Gastrocnemius medialis (tissue), 4 donors: ENCODE data around the gene TMEM214.

ENCODE experiments used
- POLR2A ChIP-seq, 2 donors: fragments of 450-650 bp; IDR thresholded peaks; one replicate each; pipeline ENCODE4 v1.6.1; 2017; ENCODE audit warnings: antibody characterized with exemption in 2 of 2, mild to moderate bottlenecking in 2 of 2, moderate library complexity in 2 of 2
- TF ChIP-seq, protein P1 (sequence below), 5 experiments: fragments of 450-650 bp in 3 of 5; fragments of 200-600 bp in 2 of 5; sonication (generic) in 2 of 5; IDR thresholded peaks in 4 of 5; conservative IDR thresholded peaks in 1 of 5; 1 replicate in 4 of 5; 2 replicates in 1 of 5; pipeline ENCODE4 v1.5.1; 2016 to 2019; ENCODE audit warnings: antibody characterized with exemption in 5 of 5, mild to moderate bottlenecking in 3 of 5, moderate library complexity in 3 of 5

GRCh38 chr2:27073782-27074181 lies 41.0 kb downstream of the TMEM214 start:
- TF ChIP-seq, protein P1, sequence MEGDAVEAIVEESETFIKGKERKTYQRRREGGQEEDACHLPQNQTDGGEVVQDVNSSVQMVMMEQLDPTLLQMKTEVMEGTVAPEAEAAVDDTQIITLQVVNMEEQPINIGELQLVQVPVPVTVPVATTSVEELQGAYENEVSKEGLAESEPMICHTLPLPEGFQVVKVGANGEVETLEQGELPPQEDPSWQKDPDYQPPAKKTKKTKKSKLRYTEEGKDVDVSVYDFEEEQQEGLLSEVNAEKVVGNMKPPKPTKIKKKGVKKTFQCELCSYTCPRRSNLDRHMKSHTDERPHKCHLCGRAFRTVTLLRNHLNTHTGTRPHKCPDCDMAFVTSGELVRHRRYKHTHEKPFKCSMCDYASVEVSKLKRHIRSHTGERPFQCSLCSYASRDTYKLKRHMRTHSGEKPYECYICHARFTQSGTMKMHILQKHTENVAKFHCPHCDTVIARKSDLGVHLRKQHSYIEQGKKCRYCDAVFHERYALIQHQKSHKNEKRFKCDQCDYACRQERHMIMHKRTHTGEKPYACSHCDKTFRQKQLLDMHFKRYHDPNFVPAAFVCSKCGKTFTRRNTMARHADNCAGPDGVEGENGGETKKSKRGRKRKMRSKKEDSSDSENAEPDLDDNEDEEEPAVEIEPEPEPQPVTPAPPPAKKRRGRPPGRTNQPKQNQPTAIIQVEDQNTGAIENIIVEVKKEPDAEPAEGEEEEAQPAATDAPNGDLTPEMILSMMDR (IDR thresholded peaks at IDR 0.05 in 4 of 5, conservative IDR thresholded peaks at IDR 0.05 in 1 of 5): no peak
- no peak for TF ChIP-seq POLR2A (IDR thresholded peaks at IDR 0.05)
